Sigmoid colon (tissue), 7 donors: Measurements from ENCODE around the gene FLT1. TPM values are rescaled to one million over a fixed set of nuclear protein-coding genes. Genes with fewer than 3 reads are reported as not detected.

ENCODE experiments used
- DNase-seq: peaks from one replicate; pipeline ENCODE4 v3.0.0-alpha.2; 2019
- H3K27ac ChIP-seq, 4 donors: fragments of 200-600 bp; sonication (generic); one replicate each; pipeline ENCODE4 v1.5.1; 2016 to 2019; ENCODE audit warnings: mild to moderate bottlenecking in 1 of 4
- H3K27me3 ChIP-seq, 3 donors: fragments of 200-600 bp; sonication (generic); one replicate each; pipeline ENCODE4 v1.5.1; 2019; ENCODE audit warnings: mild to moderate bottlenecking in 1 of 3
- H3K36me3 ChIP-seq, 4 donors: fragments of 200-600 bp; sonication (generic); one replicate each; pipeline ENCODE4 v1.5.1; 2016 to 2019
- H3K4me1 ChIP-seq, 4 donors: fragments of 200-600 bp; sonication (generic); one replicate each; pipeline ENCODE4 v1.5.1; 2017 to 2019
- H3K4me3 ChIP-seq, 4 donors: fragments of 200-600 bp; sonication (generic); one replicate each; pipeline ENCODE4 v1.5.1; 2017 to 2019; ENCODE audit warnings: mild to moderate bottlenecking in 2 of 4, moderate library complexity in 1 of 4
- H3K9me3 ChIP-seq, 4 donors: fragments of 200-600 bp in 3 of 4; sonication (generic) in 3 of 4; one replicate each; pipeline versions ENCODE4 v1.5.1 to v1.6.1; 2013 to 2019
- CTCF ChIP-seq, 4 experiments: fragments of 450-650 bp in 3 of 4; fragments of 200-600 bp in 1 of 4; IDR thresholded peaks; one replicate each; pipeline ENCODE4 v1.5.1; 2016 to 2019; ENCODE audit warnings: antibody characterized with exemption in 4 of 4, mild to moderate bottlenecking in 3 of 4, moderate library complexity in 2 of 4
- EP300 ChIP-seq, 4 donors: sonication (generic); formaldehyde crosslinking; IDR thresholded peaks; one replicate each; pipeline ENCODE4 v1.6.1; 2017; ENCODE audit warnings: antibody characterized with exemption in 4 of 4
- POLR2A ChIP-seq, 2 donors: fragments of 450-650 bp; IDR thresholded peaks; one replicate each; pipeline ENCODE4 v1.6.1; 2016; ENCODE audit warnings: antibody characterized with exemption in 2 of 2, mild to moderate bottlenecking in 2 of 2, moderate library complexity in 2 of 2
- POLR2AphosphoS5 ChIP-seq, 4 donors: sonication (generic); formaldehyde crosslinking; IDR thresholded peaks; one replicate each; pipeline ENCODE4 v1.6.1; 2017; ENCODE audit warnings: antibody characterized with exemption in 4 of 4
- WGBS, 2 donors: extraction: QIAGEN DNeasy Blood & Tissue Kit; methylation state at CpG; one replicate each; pipeline ENCODE4 v1.1.7; 2013; 5-methylcytosine and 5-hydroxymethylcytosine counted together
- intact Hi-C: fragments of 100-400 bp; cut with DNase I; formaldehyde crosslinking; loops from one replicate; pipeline ENCODE4 v1.15.1; 2023
- polyA plus RNA-seq, 3 donors: library from polyadenylated mRNA; stranded (reverse); fragments of 200-250 nt; gene quantifications; one replicate each; pipeline ENCODE4 v1.2.3, GENCODE V29; 2013
- total RNA-seq, 4 donors: library from RNA; depleted of rRNA; stranded (reverse); fragments of >200 nt; gene quantifications; one replicate each; pipeline ENCODE4 v1.1.0, GENCODE V29; 2016
- donor health status: healthy with polysubstance abuse.
- donor health status: Bipolar disorder and iron deficiency.
- donor health status: healthy.

Gene FLT1
- total and polyA plus RNA-seq, 7 donors = under 0.01 to 18.3 (median 5.7) TPM

- H3K4me3 ChIP-seq = no peak overlapping the region
- no peaks in the 10 kb centered on the region for H3K9me3 ChIP-seq
- H3K27ac ChIP-seq = no peak overlapping the region
- intact Hi-C loops = no loop called here
- DNase-seq = no peak
- no peaks in the 10 kb centered on the region for H3K36me3 ChIP-seq
- WGBS, 2 donors = 82 to 87% methylated on average over 6 of the region's 6 CpGs
- peaks cover 0 to 7% (median 0%) of the 10 kb centered on the region in 4 donors for H3K4me1 ChIP-seq
- no peaks in the 10 kb centered on the region for H3K27me3 ChIP-seq
- no peak for TF ChIP-seq EP300 (IDR thresholded peaks at IDR 0.05)
- no peak for TF ChIP-seq POLR2AphosphoS5 (IDR thresholded peaks at IDR 0.05)
- no peak for TF ChIP-seq CTCF (IDR thresholded peaks at IDR 0.05)
- TF ChIP-seq POLR2A (IDR thresholded peaks at IDR 0.05) = no peak
Observed at GRCh38 chr13:28349371-28349770, 145.6 kb downstream of the FLT1 start.

- Histone ChIP-seq H3K27ac (no peak overlapping the region), H3K36me3 (no peaks in the 10 kb centered on the region), H3K4me3 (no peak overlapping the region), H3K9me3 (no peaks in the 10 kb centered on the region), H3K27me3 (no peaks in the 10 kb centered on the region), H3K4me1 (peaks cover 0 to 7% (median 0%) of the 10 kb centered on the region in 4 donors)
- no peak for TF ChIP-seq POLR2A (IDR thresholded peaks at IDR 0.05)
- TF ChIP-seq POLR2AphosphoS5 (IDR thresholded peaks at IDR 0.05) = no peak
- no peak for TF ChIP-seq CTCF (IDR thresholded peaks at IDR 0.05)
- TF ChIP-seq EP300 (IDR thresholded peaks at IDR 0.05) = no peak
- intact Hi-C loops = no loop called here
- WGBS, 2 donors = 53 to 64% methylated on average over 5 of the region's 5 CpGs
- DNase-seq = no peak
Observed at GRCh38 chr13:28347456-28348371, 147.2 kb downstream of the FLT1 start.

GRCh38 chr13:28346154-28346553 lies 148.8 kb downstream of the FLT1 start:
- H3K9me3 ChIP-seq = no peaks in the 10 kb centered on the region
- 96 to 97% methylated on average over 2 of the region's 2 CpGs for WGBS, 2 donors
- DNase-seq = no peak
- intact Hi-C loops = no loop called here
- H3K36me3 ChIP-seq = no peaks in the 10 kb centered on the region
- no peak overlapping the region for H3K27ac ChIP-seq
- H3K4me3 ChIP-seq = no peak overlapping the region
- TF ChIP-seq POLR2A (IDR thresholded peaks at IDR 0.05) = no peak
- H3K4me1 ChIP-seq = peaks cover 0 to 15% (median 1%) of the 10 kb centered on the region in 4 donors
- H3K27me3 ChIP-seq = no peaks in the 10 kb centered on the region

GRCh38 chr13:28344163-28344562 lies 150.8 kb downstream of the FLT1 start:
- Histone ChIP-seq H3K4me1 (peaks cover 0 to 26% (median 11%) of the 10 kb centered on the region in 4 donors), H3K9me3 (no peaks in the 10 kb centered on the region), H3K36me3 (no peaks in the 10 kb centered on the region), H3K4me3 (no peak overlapping the region), H3K27ac (no peak overlapping the region), H3K27me3 (no peaks in the 10 kb centered on the region)
- TF ChIP-seq EP300 (IDR thresholded peaks at IDR 0.05) (no peak), CTCF (IDR thresholded peaks at IDR 0.05) (no peak), POLR2AphosphoS5 (IDR thresholded peaks at IDR 0.05) (no peak), POLR2A (IDR thresholded peaks at IDR 0.05) (no peak)
- intact Hi-C loops = no loop called here
- WGBS, 2 donors = 87% methylated on average over 3 of the region's 3 CpGs
- DNase-seq = no peak

GRCh38 chr13:28342251-28342650 lies 152.7 kb downstream of the FLT1 start:
- DNase-seq = no peak
- no peak for TF ChIP-seq POLR2A (IDR thresholded peaks at IDR 0.05)
- TF ChIP-seq EP300 (IDR thresholded peaks at IDR 0.05) = no peak
- whole genome bisulfite sequencing, 2 donors = 82 to 85% methylated on average over 2 of the region's 2 CpGs
- Histone ChIP-seq H3K27ac (no peak overlapping the region), H3K4me1 (peaks cover 0 to 45% (median 28%) of the 10 kb centered on the region in 4 donors), H3K27me3 (no peaks in the 10 kb centered on the region), H3K4me3 (no peak overlapping the region), H3K9me3 (no peaks in the 10 kb centered on the region), H3K36me3 (no peaks in the 10 kb centered on the region)
- intact Hi-C loops = no loop called here
